Pancreas (tissue), 10 donors: Measurements from ENCODE around the gene FN3K. TPM values are rescaled to one million over a fixed set of nuclear protein-coding genes. Genes with fewer than 3 reads are reported as not detected.
A peak's percentile ranks its signal among the peaks of the same experiment; 100 is the strongest.
"Not testable (repeated sequence)": the region's sequence is repeated elsewhere in the genome, so short reads cannot be mapped to it uniquely, and the experiment has no call there.

Experiments used
- ATAC-seq, 4 donors: fragments of 200-7000 bp; cut with Tn5 transposase; one replicate each; pipeline versions ENCODE4 v1.8.0 to v1.9.1; 2020; ENCODE audit warnings: mild to moderate bottlenecking in 4 of 4, moderate library complexity in 4 of 4
- DNase-seq, 6 donors: peaks; one replicate each; pipeline ENCODE4 v3.0.0-alpha.2; 2020
- FAIRE-seq: peaks from 2 replicates; lab custom pipeline; 2012; peaks lifted over from hg19 to GRCh38; lab: Jason Lieb, UNC
- H3K27ac ChIP-seq, 4 donors: fragments of 200-600 bp; sonication (generic); 1 replicate in 3 of 4; 2 replicates in 1 of 4; pipeline versions ENCODE4 v1.5.0 to v1.8.0; 2020
- H3K27me3 ChIP-seq, 4 donors: fragments of 200-600 bp; one replicate each; pipeline ENCODE4 v1.8.0; 2021
- H3K36me3 ChIP-seq, 3 donors: fragments of 200-600 bp; sonication (generic) in 1 of 3; one replicate each; pipeline versions ENCODE4 v1.5.0 to v1.8.0; 2020 to 2021
- H3K4me1 ChIP-seq, 3 donors: fragments of 200-600 bp; one replicate each; pipeline ENCODE4 v1.8.0; 2021
- H3K4me3 ChIP-seq, 4 donors: fragments of 200-600 bp; sonication (generic) in 2 of 4; one replicate each; pipeline versions ENCODE4 v1.5.0 to v1.8.0; 2020 to 2021
- H3K9me3 ChIP-seq, 4 donors: fragments of 200-600 bp; one replicate each; pipeline ENCODE4 v1.8.0; 2021
- whole genome bisulfite sequencing, 2 donors: extraction: QIAGEN DNeasy Blood & Tissue Kit; methylation state at CpG; one replicate each; pipeline ENCODE4 v1.1.7; 2013; 5-methylcytosine and 5-hydroxymethylcytosine counted together
- intact Hi-C, 3 donors: fragments of 100-400 bp; cut with DNase I; formaldehyde crosslinking; loops; one replicate each; pipeline versions ENCODE4 v1.11.1 to v1.14.2; 2022
- polyA plus RNA-seq, 2 donors: library from polyadenylated mRNA; stranded (reverse); fragments of 200-250 nt; gene quantifications; one replicate each; pipeline ENCODE4 v1.2.3, GENCODE V29; 2013
- total RNA-seq, 6 donors: library from RNA; stranded (reverse); fragmentation: NEBNext Ultra II Directional in 4 of 6; extraction: Animal tissue kit (Norgen Biotek cat#: 25700) in 4 of 6; gene quantifications; one replicate each; pipeline versions ENCODE4 v1.2.1 to v1.2.4, GENCODE V29; 2021 to 2023
- TF ChIP-seq, protein P1 (sequence below), 4 donors: fragments of 200-600 bp; sonication (generic) in 3 of 4; IDR thresholded peaks; one replicate each; pipeline versions ENCODE4 v1.5.0 to v1.8.0; 2021; ENCODE audit warnings: antibody characterized with exemption in 4 of 4
- donor health status: healthy with polysubstance abuse.
- donor health status: DM: no; HTN: no; CAD: no; lungs with moderate emphysema.
- donor health status: DM: no; HTN: no; CAD: no.
- donor health status: control.
- donor health status: control.
- donor health status: Bipolar disorder and iron deficiency.
- donor health status: DM: yes; HTN: yes; CAD: no.
- donor health status: DM: no; HTN: no; CAD: no.
- donor health status: DM: no; HTN: no; CAD: no.
- donor health status: DM: yes; HTN: yes; CAD: no.

The FN3K gene
- total and polyA plus RNA-seq, 8 donors, result 13.2 to 24.3 (median 19.0) TPM

DNA sequence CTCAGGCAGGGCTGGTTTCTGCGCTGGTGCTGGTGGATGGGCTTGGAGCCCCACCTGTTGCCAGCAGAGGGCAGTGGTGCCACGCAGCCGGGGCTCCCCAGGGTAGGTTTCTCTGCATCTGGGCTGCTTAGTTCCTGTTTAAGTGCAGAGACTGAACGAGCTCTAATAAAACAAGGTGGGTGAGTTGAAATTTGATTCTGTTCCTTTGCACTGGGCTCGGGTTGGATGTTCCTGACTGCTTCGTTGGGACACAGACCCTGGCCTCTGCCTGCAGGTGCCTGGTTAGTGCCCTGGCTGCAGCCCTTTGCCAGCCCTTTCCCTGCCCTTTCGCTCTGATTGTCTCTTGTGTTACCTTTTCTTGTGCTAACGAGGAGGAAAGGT is 46.5 kb downstream of the FN3K start:
- intact Hi-C loops, result loop anchor here in 1 of 3 donors (5.0 to 10.0 kb wide), 2 partner anchors 133 to 295 kb away; partner anchors contain the start of gene METRNL
- TF ChIP-seq, protein P1, sequence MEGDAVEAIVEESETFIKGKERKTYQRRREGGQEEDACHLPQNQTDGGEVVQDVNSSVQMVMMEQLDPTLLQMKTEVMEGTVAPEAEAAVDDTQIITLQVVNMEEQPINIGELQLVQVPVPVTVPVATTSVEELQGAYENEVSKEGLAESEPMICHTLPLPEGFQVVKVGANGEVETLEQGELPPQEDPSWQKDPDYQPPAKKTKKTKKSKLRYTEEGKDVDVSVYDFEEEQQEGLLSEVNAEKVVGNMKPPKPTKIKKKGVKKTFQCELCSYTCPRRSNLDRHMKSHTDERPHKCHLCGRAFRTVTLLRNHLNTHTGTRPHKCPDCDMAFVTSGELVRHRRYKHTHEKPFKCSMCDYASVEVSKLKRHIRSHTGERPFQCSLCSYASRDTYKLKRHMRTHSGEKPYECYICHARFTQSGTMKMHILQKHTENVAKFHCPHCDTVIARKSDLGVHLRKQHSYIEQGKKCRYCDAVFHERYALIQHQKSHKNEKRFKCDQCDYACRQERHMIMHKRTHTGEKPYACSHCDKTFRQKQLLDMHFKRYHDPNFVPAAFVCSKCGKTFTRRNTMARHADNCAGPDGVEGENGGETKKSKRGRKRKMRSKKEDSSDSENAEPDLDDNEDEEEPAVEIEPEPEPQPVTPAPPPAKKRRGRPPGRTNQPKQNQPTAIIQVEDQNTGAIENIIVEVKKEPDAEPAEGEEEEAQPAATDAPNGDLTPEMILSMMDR (IDR thresholded peaks at IDR 0.05), result peak; percentile 86 to 96 (median 94)
- FAIRE-seq, result no peak
- Histone ChIP-seq H3K4me1 (no peaks in the 10 kb centered on the region), H3K9me3 (no peaks in the 10 kb centered on the region), H3K4me3 (no peak overlapping the region), H3K27me3 (no peaks in the 10 kb centered on the region), H3K36me3 (no peaks in the 10 kb centered on the region), H3K27ac (no peak overlapping the region)
- peak; percentile 96 to 100 (median 98) for ATAC-seq
- WGBS, 2 donors, result 21% methylated on average over 8 of the region's 8 CpGs
- peak; percentile 66 to 92 (median 83) for DNase-seq

DNA sequence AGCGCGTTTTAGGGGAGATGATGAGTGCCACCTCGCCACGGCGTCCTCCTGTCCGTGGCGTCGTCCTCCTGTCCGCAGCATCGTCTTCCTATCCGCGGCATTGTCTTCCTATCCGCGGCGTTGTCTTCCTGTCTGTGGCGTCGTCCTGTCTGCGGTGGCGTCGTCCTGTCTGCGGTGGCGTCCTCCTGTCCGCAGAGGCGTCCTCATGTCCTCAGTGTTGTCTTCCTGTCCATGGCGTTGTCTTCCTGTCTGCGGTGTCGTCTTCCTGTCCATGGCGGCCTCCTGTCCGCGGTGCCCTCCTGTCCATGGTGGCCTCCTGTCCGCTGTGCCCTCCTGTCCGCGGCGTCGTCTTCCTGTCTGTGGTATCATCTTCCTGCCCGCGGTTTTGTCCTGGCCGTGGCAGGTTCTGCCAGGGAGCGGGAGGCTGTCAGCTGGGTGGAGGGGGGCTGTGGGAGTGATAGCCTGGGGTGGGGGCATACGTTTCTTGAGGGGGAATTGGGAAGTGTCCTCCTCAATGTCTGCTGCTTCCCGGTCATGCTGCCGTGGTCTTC is 47.3 kb downstream of the FN3K start:
- ATAC-seq, result no peak
- intact Hi-C loops, result loop anchor here in 1 of 3 donors (5.0 to 10.0 kb wide), 2 partner anchors 132 to 295 kb away; partner anchors contain the start of gene METRNL

DNA sequence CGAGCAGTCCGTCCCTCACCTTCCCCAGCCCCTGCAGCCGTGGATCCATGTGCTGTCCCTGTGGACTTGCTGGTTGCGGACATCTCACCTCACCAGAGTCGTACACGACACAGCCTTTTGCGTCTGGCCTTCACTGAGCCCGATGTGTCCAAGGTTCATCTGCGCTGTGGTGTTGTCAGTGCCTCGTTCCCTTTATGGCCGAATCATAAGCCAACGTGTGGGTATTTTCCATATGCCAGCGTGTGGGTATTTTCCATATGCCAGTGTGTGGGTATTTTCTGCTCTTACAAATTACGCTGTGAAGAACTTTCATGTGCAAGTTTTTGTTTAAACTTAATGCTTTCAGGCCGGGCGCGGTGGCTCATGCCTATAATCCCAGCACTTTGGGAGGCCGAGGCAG is 48.1 kb downstream of the FN3K start:
- TF ChIP-seq, protein P1 (IDR thresholded peaks at IDR 0.05), result no peak
- H3K27me3 ChIP-seq, result no peaks in the 10 kb centered on the region
- intact Hi-C loops, result loop anchor here in 1 of 3 donors (5.0 to 10.0 kb wide), 2 partner anchors 131 to 294 kb away; partner anchors contain the start of gene METRNL
- no peak overlapping the region for H3K27ac ChIP-seq
- FAIRE-seq (no peak), ATAC-seq (no peak), DNase-seq (peak in 2 of 6 donors; percentile 12 to 25)
- H3K36me3 ChIP-seq, result no peaks in the 10 kb centered on the region
- 92% methylated on average over 18 of the region's 18 CpGs for WGBS, 2 donors
- no peaks in the 10 kb centered on the region for H3K9me3 ChIP-seq
- no peaks in the 10 kb centered on the region for H3K4me1 ChIP-seq
- no peak overlapping the region for H3K4me3 ChIP-seq

More for the DNA sequence above, 47.3 kb downstream of the FN3K start:
- no peaks in the 10 kb centered on the region for H3K4me1 ChIP-seq
- no peaks in the 10 kb centered on the region for H3K36me3 ChIP-seq
- no peaks in the 10 kb centered on the region for H3K27me3 ChIP-seq
- WGBS, 2 donors, result 88 to 92% methylated on average over 42 of the region's 42 CpGs
- FAIRE-seq, result no peak
- H3K9me3 ChIP-seq, result no peaks in the 10 kb centered on the region
- DNase-seq, result peak in 2 of 6 donors; percentile 21 to 35
- no peak overlapping the region for H3K4me3 ChIP-seq
- H3K27ac ChIP-seq, result no peak overlapping the region
- TF ChIP-seq, protein P1 (IDR thresholded peaks at IDR 0.05), result no peak

DNA sequence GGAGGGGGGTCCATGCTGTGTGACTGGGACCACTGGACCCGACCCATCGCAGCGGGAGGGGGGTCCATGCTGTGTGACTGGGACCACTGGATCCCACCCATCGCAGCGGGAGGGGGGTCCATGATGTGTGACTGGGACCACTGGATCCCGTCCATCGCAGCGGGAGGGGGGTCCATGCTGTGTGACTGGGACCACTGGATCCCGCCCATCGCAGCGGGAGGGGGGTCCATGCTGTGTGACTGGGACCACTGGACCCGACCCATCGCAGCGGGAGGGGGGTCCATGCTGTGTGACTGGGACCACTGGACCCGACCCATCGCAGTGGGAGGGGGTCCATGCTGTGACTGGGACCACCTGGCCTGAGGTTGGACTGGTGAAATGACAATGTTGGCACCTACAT is 50.2 kb downstream of the FN3K start:
- not testable (repeated sequence) for ATAC-seq, H3K36me3 ChIP-seq, H3K4me1 ChIP-seq, FAIRE-seq, H3K27me3 ChIP-seq, H3K27ac ChIP-seq, H3K4me3 ChIP-seq, H3K9me3 ChIP-seq
- WGBS, 2 donors, result 96 to 98% methylated on average over 12 to 16 of the region's 16 CpGs
- peak in 2 of 6 donors; percentile 24 to 76 for DNase-seq
- intact Hi-C loops, result loop anchor here in 1 of 3 donors (10.0 kb wide), 1 partner anchor 129 kb away; no protein-coding TSS in a partner anchor

DNA sequence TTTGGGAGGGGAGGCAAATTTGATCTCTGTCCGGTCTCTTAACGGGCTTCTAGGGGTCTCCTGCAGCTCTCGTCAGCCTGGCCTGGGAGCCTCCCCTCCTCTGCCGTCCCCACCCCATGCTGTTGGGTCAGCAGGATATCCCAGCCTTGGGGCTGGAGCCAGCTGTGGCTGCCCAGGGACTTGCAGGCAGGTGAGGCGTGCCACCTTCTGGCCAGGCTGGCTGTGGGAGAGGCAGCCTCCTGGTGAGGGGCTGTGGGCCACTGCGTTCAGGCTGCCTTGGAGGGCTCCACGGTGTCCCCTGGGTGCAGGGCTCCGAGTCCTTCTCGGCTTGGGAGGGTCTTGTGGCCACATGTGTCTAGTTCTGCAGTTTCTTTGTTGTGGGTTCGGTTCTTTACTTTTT is 51.0 kb downstream of the FN3K start:
- Histone ChIP-seq H3K27me3 (no peaks in the 10 kb centered on the region), H3K9me3 (no peaks in the 10 kb centered on the region), H3K4me1 (no peaks in the 10 kb centered on the region), H3K27ac (no peak overlapping the region), H3K4me3 (no peak overlapping the region), H3K36me3 (no peaks in the 10 kb centered on the region)
- intact Hi-C loops, result loop anchor here in 1 of 3 donors (10.0 kb wide), 1 partner anchor 128 kb away; no protein-coding TSS in a partner anchor
- DNase-seq (peak in 1 of 6 donors; percentile 62), ATAC-seq (no peak), FAIRE-seq (no peak)
- WGBS, 2 donors, result 93 to 95% methylated on average over 9 to 10 of the region's 10 CpGs
- TF ChIP-seq, protein P1 (IDR thresholded peaks at IDR 0.05), result no peak
